Fibroblast of the conjunctiva (primary cell): Measurements from ENCODE around the gene SRGAP2B.
"Not testable (repeated sequence)": the region's sequence is repeated elsewhere in the genome, so short reads cannot be mapped to it uniquely, and the experiment has no call there.

Experiments
- DNase-seq: peaks from one replicate; pipeline ENCODE4 v3.0.0-alpha.2; 2010; ENCODE audit warnings: low read depth

SRGAP2B gene

DNA sequence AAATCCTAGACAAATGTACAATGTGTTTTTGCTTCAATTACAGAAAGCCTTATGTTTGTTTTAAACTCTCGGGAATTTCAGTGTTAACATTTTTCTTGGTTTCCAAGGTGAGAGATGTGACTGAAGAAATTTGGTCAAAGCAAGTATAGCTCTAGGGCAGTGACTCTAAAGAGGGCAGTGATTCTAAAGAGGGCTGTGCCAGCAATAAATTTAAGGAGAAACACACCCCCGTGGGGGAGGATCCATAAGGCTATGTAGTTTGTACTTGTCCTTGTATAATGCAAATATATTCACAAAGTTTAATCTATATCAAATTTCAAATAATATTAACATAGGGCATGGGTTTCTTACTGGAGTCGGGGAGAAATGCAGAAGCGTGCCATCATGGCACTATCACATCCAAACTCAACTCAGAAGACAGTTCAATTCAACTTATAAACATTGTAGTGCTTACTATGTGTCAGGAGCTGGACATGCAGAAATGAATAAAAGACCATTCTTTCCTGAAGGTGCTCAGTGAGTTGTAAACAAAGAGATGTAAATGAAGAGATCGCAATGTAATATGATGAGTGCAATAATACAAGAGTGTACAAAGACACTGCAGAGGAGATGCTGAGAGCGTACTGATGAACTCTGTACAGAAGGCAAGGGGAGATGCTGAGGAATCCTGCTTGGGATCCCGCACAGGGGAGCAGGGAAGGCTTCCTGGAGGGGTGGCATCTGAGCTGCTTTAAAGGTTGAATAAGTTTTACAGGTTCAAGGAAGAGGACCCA is 12.5 kb downstream of the SRGAP2B start:
- DNase-seq = not testable (repeated sequence)

DNA sequence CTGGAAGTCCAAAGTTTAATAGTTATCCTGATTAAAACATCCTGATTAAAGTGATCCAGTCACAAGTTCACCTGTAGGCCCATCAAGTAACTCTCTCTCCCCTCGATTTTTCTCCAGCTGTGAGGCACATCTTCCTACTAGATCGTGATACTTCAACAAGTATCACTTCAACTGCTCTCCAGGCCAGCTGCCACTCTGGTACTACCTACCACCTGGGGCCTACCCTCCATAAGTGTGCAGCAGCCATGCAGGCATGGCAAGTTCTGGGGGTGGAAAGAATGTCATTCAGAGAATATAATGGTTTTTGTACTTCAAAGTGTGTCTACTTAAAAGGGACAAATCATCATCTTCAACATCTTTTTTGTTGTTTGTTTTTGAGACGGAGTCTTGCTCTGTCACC is 14.9 kb downstream of the SRGAP2B start:
- DNase-seq = not testable (repeated sequence)

DNA sequence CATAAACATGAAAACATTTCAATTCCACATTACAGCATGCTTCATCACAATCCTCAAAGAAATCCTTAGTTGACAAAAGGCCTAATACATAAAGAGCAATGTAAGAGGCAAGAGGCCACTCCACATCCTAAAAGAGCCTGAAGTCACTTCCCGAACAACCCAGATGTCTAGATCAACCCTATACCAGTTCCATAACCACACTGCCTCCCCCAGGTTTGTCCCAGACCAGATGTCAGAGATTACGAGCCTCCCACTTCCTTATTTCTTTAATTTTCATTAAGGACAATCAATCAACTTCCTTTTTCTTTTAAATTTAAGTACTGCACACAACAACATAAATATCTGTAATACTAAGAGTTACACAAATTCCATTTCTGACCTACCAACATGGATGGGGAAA is 15.4 kb downstream of the SRGAP2B start:
- not testable (repeated sequence) for DNase-seq

DNA sequence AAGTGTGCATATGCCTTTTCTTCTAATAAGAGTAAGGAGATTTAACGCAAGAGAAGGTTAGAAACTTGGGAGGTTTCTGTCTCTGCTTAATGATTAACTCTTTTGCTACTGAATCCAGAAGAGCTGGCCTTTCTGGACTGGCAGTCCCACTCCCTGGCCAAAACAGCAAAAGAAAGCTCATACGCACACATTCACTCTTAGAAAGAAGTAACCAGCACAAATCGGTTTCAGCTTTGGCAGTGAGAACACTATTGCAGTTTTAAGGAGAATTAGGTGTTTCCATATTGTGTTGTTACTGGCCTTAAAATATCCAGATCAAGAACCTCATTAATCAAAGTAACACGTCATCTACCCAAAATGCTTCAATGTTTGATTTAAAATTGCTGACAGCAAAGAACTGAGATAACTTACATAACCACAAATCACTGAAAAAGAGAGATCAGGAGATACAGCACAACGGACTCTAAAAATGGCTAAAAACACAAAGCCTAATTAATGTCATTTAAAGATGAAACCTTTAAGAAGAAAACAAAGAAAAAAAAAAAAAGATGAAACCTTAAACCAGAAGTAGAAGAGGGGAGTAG is 16.2 kb downstream of the SRGAP2B start:
- not testable (repeated sequence) for DNase-seq

DNA sequence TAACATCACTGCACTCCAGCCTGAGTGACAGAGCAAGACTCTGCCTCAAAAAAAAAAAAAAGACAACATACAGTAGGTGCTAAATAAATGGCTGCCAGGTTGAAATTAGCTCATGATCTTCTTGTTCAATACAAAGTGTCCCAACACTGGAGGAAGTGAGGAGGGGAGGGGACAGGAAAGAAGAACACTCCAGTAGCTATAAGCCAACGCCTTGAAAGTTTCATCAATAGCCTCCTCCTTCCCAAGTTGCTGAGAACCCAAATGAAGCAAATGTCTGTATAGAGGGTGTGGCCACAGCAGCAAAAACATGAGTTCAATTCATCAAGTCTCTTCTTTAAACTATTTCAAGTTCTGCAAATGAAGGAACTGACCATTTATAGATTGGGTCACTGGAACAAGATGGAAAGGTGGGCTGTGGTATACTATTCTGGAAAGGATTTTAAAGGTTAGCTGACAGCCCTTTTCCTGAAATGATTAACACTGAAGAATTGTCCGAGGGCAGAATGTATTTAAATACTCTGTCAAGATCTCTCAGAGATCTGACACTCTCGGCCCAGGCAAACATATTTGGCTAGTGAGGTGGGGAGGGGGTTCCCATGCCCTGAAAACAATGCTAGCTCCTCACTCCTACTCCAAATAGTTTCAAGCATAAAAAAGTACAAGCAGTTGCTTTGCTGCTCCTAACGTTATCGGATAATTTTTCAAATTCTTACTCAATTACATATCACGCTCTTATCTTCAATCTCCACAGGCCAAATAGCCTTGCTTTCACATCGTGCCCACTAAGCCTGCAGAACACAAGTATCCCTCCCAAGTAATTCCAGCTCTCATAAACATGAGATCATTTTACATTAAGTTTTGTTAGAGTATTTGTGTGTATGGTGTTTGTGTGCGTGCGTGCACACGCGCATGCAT is 17.0 kb downstream of the SRGAP2B start:
- DNase-seq = not testable (repeated sequence)

DNA sequence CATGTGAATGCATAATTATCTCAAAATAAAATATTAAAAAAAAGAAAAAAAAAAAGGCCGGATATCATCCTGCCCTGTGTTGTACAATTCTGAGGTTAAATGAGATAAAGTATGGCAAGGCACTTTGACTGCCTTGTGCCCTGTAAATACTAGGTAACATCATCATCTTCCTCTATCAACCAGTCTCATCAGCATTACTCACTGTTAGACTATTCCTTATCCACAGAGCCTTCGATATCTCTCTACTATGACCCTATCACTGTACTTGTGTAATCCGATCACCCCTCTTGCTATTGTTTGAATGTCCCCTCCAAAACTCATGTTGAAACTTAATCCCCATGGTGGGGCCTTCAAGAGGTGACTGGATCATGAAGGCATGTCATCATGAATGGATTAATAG is 18.3 kb downstream of the SRGAP2B start:
- not testable (repeated sequence) for DNase-seq

DNA sequence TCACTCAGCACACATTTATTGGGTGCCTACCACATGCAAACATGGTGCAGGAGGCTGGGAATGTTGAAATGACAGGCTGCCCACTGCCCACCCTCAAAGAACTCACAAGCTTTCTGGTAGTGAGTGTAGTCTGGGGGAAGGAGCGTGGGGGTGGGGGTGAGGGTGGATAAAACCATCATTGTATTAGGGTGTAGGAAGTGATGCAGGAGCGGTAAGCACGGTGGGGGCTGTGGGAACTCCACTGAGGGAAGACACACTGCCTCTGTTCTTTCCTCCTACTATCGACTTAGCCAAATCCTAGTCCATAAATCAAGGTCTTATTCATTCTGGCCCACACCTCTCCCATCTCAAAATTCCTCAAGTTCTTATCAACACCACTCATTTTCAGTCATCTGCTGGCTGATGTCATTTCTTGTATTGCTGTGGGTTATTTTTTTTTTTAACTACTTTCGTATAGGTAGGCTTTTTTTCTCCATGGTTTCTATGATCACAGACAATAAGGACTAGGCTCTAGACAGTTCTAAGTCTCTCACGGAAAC is 21.0 kb downstream of the SRGAP2B start:
- DNase-seq = not testable (repeated sequence)

DNA sequence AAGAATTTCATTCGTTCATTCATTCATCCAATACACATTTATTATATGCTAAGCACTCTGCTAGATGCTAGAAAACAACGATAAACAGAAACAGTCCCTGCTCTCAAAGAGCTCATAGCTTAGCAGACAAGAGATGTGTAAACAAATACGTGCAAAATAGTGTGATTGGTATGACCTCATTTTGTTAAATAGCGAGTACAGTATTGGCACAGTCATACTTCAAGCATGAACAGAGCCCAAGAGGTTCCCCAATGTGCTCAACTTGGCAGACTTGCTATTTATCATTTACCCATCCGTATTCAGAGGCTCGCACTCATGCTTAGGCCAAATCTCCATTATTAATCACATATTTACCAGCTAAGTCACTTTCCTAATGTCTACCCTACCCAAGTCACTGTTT is 23.6 kb downstream of the SRGAP2B start:
- not testable (repeated sequence) for DNase-seq

DNA sequence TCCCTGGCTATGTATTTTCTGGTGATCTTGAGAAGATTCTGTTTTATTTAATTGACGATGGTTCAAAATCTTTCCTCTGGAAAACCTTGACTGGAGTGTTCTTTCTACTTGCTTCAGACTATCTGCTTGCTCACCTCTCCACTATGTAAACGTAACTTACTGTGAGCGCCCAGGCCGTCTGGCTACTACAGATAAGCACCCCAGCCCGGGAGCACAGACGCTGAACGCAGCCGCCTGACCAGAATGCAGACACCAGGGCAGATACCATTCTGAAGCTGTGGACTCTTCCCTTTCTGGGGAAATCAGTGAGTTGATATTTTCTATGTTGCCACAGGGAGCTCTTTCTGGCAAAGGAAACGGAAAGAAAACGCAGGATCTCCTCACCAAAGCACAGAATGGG is 28.6 kb downstream of the SRGAP2B start:
- not testable (repeated sequence) for DNase-seq

DNA sequence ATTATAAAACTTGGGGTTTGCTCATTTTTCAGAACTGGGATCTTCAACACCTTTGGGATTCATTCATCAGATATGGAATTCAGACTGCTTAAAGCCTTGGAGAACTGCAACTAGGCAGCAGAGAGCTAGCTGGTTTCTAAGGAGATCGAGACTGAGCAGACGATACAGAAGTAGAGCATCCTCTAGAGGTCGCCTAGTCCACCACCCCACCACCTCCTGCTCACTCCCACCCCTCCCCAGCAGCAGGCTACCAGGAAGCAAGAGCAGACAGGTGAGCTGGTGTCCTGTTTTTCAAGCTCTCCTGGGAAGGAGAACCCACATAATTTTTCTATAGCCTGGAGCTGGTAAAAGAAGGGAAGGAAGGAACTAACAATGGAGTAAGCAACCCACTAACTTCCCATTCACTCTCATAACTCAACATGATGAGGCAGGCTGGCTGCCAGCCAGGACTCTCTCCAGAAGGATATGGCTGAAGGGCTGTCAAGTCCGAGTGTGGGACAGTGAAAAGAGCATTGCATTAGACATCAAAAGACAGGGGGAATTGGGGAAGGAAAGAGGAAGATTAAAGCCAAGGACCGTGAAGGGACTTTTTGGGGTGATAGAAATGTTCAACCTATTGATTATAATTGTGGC is 29.8 kb downstream of the SRGAP2B start:
- not testable (repeated sequence) for DNase-seq

DNA sequence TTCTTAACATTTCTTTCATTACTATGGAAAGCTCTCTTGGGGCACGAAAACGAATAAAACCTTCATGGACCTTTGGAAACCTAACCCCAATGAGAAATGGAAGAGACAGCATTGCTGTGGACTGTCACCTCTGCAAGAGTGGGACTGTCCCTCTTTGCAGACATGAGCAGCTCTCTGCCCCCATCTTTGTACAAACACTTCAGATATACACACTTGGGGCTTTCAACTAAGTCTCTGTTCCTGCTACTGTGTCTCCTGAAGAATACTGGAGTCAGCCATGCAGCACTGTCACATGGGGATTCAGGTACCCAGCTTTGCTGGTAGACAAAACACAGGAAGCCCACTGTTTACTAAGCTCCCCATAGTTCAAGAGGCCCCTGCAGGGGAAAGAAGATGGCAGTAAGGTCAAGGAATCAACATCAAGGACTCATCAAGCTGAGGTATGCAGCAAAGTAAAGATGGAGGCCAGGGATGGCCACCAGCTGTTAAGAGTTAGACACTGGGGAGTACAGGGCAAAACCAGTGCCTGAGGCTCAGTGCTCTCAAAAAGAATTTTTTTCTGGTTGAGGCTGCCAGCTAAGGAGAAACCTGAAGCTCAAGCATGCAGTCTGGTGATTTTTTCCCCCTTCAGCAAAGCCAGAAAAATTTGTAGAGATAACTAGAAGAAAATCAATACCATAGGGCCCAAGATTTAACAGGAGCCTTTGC is 31.0 kb downstream of the SRGAP2B start:
- not testable (repeated sequence) for DNase-seq

DNA sequence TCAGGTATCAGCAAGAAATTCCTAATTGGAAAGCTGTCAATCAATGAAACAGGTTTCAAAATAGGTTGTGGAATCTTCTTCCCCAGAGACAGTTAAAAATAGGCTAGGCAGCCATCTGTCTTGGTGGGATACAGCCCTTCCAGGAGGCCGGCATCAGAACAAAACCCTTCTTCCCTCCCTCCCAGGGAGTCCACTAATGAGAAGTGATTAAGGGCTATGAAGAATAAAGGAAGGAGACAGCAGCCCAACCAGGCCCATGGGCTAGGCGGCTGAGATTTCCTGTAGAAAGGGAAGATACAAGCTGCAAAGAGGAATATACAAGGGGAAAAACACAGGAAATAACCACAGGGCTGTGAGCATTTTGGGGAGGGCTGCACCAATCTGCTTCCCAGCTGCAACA is 31.8 kb downstream of the SRGAP2B start:
- DNase-seq = not testable (repeated sequence)

DNA sequence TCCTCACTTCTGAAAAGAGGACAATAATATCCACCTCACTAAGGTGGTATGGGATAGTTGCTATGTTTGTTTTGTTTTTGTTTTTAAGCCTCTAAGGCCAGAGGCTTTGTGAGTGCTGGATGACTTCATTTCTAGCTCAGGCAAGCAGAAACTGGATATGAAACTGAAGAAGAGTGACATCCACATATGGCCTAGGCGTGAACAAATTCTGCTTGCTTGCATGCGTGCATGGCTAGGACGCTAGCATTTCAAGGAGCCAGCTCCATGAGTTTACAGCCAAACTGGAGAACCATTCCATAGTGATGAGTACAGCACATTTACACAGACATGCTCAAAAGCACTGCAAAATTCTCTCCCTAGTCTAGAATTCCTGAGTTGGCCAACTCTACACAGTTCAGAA is 36.9 kb downstream of the SRGAP2B start:
- DNase-seq = not testable (repeated sequence)

DNA sequence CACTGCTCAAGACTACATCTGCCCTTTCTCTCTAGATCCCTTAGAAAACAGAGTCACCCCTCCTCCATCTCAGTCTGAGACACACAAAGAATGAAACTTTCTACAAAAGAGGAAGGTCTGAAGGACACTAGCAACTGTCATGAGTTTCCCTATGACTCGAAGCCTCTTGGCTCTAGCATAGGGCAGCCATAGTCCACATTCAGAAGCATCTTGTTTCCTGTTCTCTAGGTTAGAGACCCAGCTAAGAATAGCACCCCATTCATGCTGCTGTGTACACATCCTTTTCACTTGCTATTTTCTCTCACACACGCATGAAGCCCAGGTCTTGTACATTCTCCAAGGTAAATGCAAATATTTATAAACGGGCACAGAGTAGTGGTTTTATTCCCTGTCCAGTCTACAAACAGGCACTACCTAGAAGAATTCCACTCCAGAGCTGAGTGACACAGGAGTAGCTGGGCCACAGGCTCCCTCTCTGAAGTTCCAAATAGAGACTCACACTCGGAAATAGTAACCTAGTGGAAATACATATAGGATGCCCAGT is 39.8 kb downstream of the SRGAP2B start:
- DNase-seq = not testable (repeated sequence)

DNA sequence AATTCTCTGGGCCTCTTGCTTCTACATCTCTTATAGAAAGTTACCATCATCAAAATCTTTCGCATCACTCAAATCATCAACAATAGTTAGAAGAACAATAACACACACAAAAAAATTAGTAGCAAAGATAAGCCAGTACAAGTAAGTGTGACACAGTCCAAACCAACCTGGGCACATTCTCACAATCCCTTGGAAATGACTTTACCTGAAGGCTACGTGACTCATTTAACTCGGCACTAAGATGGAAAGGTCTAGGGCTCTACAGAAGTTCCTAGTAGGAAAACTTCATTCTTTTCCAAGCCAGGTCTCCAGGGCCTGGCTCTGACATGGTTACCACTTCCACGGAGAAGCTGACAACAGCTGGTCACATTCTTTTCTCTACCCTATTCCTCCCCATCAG is 41.7 kb downstream of the SRGAP2B start:
- DNase-seq = not testable (repeated sequence)

DNA sequence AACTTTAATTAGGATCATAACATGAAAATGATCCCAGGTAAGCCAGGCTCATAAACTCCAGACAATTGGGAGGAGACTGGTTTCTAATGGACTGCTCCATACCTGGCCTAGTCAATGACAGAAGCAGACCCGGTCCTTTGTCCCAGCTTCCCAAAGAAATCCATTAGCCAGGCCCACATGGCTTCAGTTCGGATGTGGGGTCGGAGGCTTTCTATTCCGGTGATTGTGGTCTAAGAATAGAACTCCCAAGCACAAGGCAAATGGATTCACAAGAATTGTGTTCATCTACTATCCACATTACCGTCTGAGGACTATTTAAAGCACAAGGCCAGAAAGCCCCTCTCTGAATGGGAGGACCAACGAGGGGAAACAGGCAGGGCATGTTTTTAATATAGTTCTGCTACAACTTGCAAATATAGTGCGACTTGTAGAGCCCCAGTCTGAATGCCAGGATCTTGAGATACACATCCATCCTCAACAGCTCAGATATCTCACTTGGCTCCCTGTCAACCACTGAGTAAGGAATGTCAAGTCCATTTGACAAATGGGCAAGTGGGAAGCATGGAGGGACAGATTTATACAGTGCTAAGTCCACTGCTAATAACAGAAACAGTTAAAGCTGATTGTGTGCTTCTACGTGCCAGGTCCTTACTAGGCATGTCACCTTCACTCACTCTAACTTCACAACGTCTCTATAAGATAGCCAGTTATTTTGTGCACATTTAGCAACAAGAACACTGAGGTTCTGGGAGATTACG is 42.9 kb downstream of the SRGAP2B start:
- not testable (repeated sequence) for DNase-seq

DNA sequence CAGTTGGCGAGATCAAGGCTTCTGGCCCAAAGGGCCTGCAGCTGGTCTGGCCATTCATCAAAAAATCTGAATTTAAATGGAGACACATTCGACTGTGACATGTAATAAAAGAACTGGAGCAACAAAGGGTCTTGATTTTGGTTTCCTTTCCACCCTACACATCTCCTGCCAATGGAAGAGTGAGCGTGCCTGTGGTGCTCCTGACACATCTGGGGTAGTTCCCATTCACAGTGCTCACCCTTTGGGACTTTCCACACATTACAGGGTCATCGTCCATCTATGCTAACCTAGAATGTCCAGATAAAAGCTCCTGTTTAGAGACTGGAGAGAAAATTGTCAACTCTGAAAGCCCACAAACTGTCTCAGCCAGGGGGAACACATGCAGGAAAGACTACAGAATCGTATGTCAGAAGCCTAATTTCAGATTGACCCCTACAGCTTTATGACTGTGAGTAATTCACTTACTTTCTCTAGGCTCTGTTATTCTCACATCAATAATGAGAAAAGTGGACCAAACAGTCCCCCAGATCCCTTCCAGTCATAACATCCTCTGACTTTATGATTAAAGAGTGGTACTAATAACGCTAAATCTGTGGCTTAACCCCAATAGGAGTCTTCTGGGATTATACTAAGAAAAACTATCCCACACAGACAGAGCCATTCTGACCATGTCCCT is 46.8 kb downstream of the SRGAP2B start:
- not testable (repeated sequence) for DNase-seq

DNA sequence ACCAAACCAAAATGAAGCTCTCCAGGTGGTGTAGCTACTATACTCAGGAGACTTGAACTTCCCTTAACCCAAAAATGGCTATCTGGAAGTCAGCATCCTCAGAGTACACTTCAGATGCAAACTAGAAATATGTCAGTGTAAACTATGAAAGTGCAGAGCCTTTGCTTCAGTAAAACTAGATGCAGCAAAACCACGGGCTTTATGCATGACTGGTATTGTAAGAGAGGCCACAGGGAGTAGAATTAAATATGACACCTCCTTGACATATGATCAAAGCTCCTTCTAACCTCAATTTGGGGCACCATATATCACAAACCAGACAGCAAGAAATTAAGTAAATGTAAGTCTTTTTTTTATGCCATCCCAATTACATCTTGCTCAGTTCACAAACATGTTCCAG is 47.6 kb downstream of the SRGAP2B start:
- DNase-seq = not testable (repeated sequence)

DNA sequence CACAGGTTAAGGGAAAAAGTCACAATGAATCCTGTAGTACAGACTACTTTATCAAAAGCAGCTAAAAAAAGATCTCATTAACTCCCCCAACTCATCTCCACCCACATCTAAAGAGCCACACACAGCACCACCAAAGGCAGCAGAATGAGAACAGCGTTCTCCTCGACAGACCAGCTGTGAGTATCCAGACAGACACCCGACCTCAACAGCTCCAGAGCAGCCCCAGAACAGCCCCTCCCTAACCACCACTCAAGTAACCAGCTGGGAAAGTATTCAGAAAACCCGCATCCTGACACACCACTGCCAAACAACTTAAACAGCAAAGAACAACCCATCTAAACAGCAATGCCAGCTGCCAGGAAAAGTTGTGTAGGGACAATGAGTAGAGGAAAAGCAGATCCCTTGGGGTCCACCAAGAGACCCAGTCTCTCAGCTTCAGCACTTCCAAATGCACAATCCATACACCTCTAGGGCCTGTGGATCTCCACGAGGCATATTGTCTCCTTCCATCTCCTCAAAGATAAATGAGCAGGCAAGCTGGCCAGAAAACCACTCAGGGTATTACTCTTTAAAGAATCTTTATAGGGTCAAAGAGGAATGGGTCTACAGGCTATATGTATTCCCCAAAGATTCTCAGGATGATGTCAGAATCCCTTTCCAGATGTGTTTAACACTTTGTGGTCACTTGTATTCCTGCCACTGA is 49.4 kb downstream of the SRGAP2B start:
- DNase-seq = not testable (repeated sequence)
